Small intestine (tissue), 7 donors: ENCODE data around the gene URAD. TPM values are rescaled to one million over a fixed set of nuclear protein-coding genes. Genes with fewer than 3 reads are reported as not detected.

Experiments used
- DNase-seq, 2 donors: peaks; one replicate each; pipeline versions ENCODE4 v3.0.0 to v3.0.0-alpha.2; 2013
- FAIRE-seq: peaks from 2 replicates; lab custom pipeline; 2012; peaks lifted over from hg19 to GRCh38; lab: Jason Lieb, UNC
- H3K27ac ChIP-seq, 3 donors: one replicate each; pipeline ENCODE4 v1.5.1; 2013; ENCODE audit warnings: low read length in 2 of 3, mild to moderate bottlenecking in 2 of 3, control low read depth in 1 of 3, inconsistent platforms in 1 of 3, low read depth in 1 of 3, moderate library complexity in 1 of 3
- H3K27me3 ChIP-seq, 3 donors: one replicate each; pipeline ENCODE4 v1.6.1; 2013; ENCODE audit warnings: low read length in 3 of 3, inconsistent platforms in 1 of 3; ENCODE audit not compliant: control insufficient read depth in 3 of 3, insufficient read depth in 3 of 3
- H3K36me3 ChIP-seq, 3 donors: one replicate each; pipeline ENCODE4 v1.6.1; 2013; ENCODE audit warnings: low read length in 3 of 3, inconsistent platforms in 1 of 3, low read depth in 1 of 3, mild to moderate bottlenecking in 1 of 3, moderate library complexity in 1 of 3; ENCODE audit not compliant: control insufficient read depth in 3 of 3, insufficient read depth in 2 of 3
- H3K4me1 ChIP-seq, 3 donors: one replicate each; pipeline ENCODE4 v1.6.1; 2013; ENCODE audit warnings: low read length in 2 of 3, inconsistent platforms in 1 of 3, low read depth in 1 of 3, mild to moderate bottlenecking in 1 of 3, moderate library complexity in 1 of 3; ENCODE audit not compliant: control insufficient read depth in 3 of 3, insufficient read depth in 2 of 3
- H3K4me3 ChIP-seq, 3 donors: one replicate each; pipeline ENCODE4 v1.5.1; 2013; ENCODE audit warnings: low read length in 3 of 3, control low read depth in 1 of 3, inconsistent platforms in 1 of 3, low read depth in 1 of 3, mild to moderate bottlenecking in 1 of 3, moderate library complexity in 1 of 3
- H3K9me3 ChIP-seq, 2 donors: one replicate each; pipeline ENCODE4 v1.6.1; 2013; ENCODE audit warnings: low read depth in 1 of 2, low read length in 1 of 2; ENCODE audit not compliant: control insufficient read depth in 2 of 2, insufficient read depth in 1 of 2
- WGBS, 3 donors: extraction: QIAGEN DNeasy Blood & Tissue Kit; methylation state at CpG; one replicate each; pipeline ENCODE4 v1.1.7; 2013; 5-methylcytosine and 5-hydroxymethylcytosine counted together
- polyA plus RNA-seq, 4 donors: library from polyadenylated mRNA; stranded (reverse) in 3 of 4; unstranded in 1 of 4; fragments of 200-250 nt in 3 of 4; fragments of 120-200 nt in 1 of 4; gene quantifications; one replicate each; pipeline versions ENCODE4 v1.2.1 to v1.2.3, GENCODE V29; 2013
- donor health status: healthy with polysubstance abuse.
- donor health status: control.
- donor health status: control.
- donor health status: Bipolar disorder and iron deficiency.
- donor health status: healthy.

The URAD gene
- polyA plus RNA-seq, 4 donors: 12.5 to 59.8 (median 34.1) TPM

- peak overlapping the region; percentile 75 to 98 (median 78) for H3K27ac ChIP-seq
- FAIRE-seq (no peak), DNase-seq (peak in 1 of 2 donors; percentile 65)
- peaks cover 2 to 36% (median 6%) of the 10 kb centered on the region in 3 donors for H3K4me1 ChIP-seq
- H3K36me3 ChIP-seq: peaks cover 0 to 19% (median 0%) of the 10 kb centered on the region in 3 donors
- H3K9me3 ChIP-seq: no peaks in the 10 kb centered on the region
- 10 to 24% (median 19%) methylated on average over 13 of the region's 13 CpGs for WGBS, 3 donors
- peaks cover 0 to 52% (median 41%) of the 10 kb centered on the region in 3 donors for H3K27me3 ChIP-seq
- H3K4me3 ChIP-seq: peak overlapping the region in 2 of 3 donors; percentile 18 to 38
These were observed 17.3 kb downstream of the URAD start for GRCh38 chr13:27971236-27971645.

- Histone ChIP-seq H3K4me1 (peaks cover 2 to 36% (median 6%) of the 10 kb centered on the region in 3 donors), H3K27ac (peak overlapping the region; percentile 75 to 98 (median 78)), H3K36me3 (peaks cover 0 to 26% (median 0%) of the 10 kb centered on the region in 3 donors), H3K4me3 (peak overlapping the region; percentile 18 to 38 (median 28)), H3K9me3 (no peaks in the 10 kb centered on the region), H3K27me3 (peaks cover 0 to 50% (median 44%) of the 10 kb centered on the region in 3 donors)
- 3 to 9% (median 4%) methylated on average over 52 to 53 of the region's 53 CpGs for WGBS, 3 donors
- DNase-seq (peak; percentile 49 to 66), FAIRE-seq (no peak)
These were observed 17.9 kb downstream of the URAD start for GRCh38 chr13:27970382-27971235.

- Histone ChIP-seq H3K9me3 (no peaks in the 10 kb centered on the region), H3K27ac (peak overlapping the region; percentile 78 to 98 (median 95)), H3K4me1 (peaks cover 2 to 36% (median 6%) of the 10 kb centered on the region in 3 donors), H3K4me3 (peak overlapping the region in 2 of 3 donors; percentile 21 to 38), H3K27me3 (peaks cover 0 to 50% (median 46%) of the 10 kb centered on the region in 3 donors), H3K36me3 (peaks cover 0 to 33% (median 0%) of the 10 kb centered on the region in 3 donors)
- no peak for DNase-seq
- 3 to 19% (median 8%) methylated on average over 7 of the region's 7 CpGs for WGBS, 3 donors
- no peak for FAIRE-seq
These were observed 18.6 kb downstream of the URAD start for GRCh38 chr13:27969866-27970229.

- WGBS, 3 donors: 1 to 5% (median 3%) methylated on average over 27 to 34 of the region's 34 CpGs
- peaks cover 0 to 53% (median 51%) of the 10 kb centered on the region in 3 donors for H3K27me3 ChIP-seq
- H3K27ac ChIP-seq: peak within 1 kb of the TSS; percentile 95 to 98 (median 97)
- H3K9me3 ChIP-seq: no peaks in the 10 kb centered on the region
- FAIRE-seq: no peak
- peaks cover 0 to 39% (median 0%) of the 10 kb centered on the region in 3 donors for H3K36me3 ChIP-seq
- peak within 1 kb of the TSS; percentile 78 to 97 (median 89) for H3K4me3 ChIP-seq
- H3K4me1 ChIP-seq: peaks cover 0 to 30% (median 4%) of the 10 kb centered on the region in 3 donors
- peak; percentile 97 to 99 for DNase-seq
These were observed 19.2 kb downstream of the URAD start, which contains the start of gene CDX2 for GRCh38 chr13:27969082-27969865. Gene CDX2 (minus strand): TSS chr13:27969315. CDS start chr13:27969006, 309 bp downstream.

- peak overlapping the region; percentile 90 to 98 (median 97) for H3K27ac ChIP-seq
- peaks cover 0 to 43% (median 0%) of the 10 kb centered on the region in 3 donors for H3K36me3 ChIP-seq
- WGBS, 3 donors: 0 to 4% (median 1%) methylated on average over 58 to 86 of the region's 86 CpGs
- no peak for DNase-seq
- H3K4me3 ChIP-seq: peak overlapping the region; percentile 78 to 97 (median 89)
- H3K9me3 ChIP-seq: no peaks in the 10 kb centered on the region
- H3K4me1 ChIP-seq: peaks cover 0 to 23% (median 2%) of the 10 kb centered on the region in 3 donors
- FAIRE-seq: no peak
- peaks cover 0 to 52% (median 49%) of the 10 kb centered on the region in 3 donors for H3K27me3 ChIP-seq
These were observed 20.0 kb downstream of the URAD start for GRCh38 chr13:27968316-27969081.

GRCh38 chr13:27967736-27968315 lies 20.7 kb downstream of the URAD start:
- Histone ChIP-seq H3K9me3 (no peaks in the 10 kb centered on the region), H3K4me3 (peak overlapping the region; percentile 78 to 97 (median 89)), H3K36me3 (peaks cover 0 to 50% (median 0%) of the 10 kb centered on the region in 3 donors), H3K4me1 (peaks cover 0 to 21% (median 2%) of the 10 kb centered on the region in 3 donors), H3K27ac (peak overlapping the region; percentile 90 to 98 (median 97)), H3K27me3 (peaks cover 0 to 52% (median 45%) of the 10 kb centered on the region in 3 donors)
- WGBS, 3 donors: 1 to 11% (median 3%) methylated on average over 33 of the region's 33 CpGs
- DNase-seq: peak; percentile 16 to 30
- FAIRE-seq: no peak

GRCh38 chr13:27967203-27967735 lies 21.2 kb downstream of the URAD start:
- peak overlapping the region; percentile 90 to 98 (median 97) for H3K27ac ChIP-seq
- H3K36me3 ChIP-seq: peaks cover 0 to 55% (median 4%) of the 10 kb centered on the region in 3 donors
- H3K4me1 ChIP-seq: peaks cover 0 to 20% (median under 1%) of the 10 kb centered on the region in 3 donors
- 1 to 6% (median 1%) methylated on average over 18 of the region's 18 CpGs for WGBS, 3 donors
- FAIRE-seq: no peak
- peaks cover 0 to 52% (median 49%) of the 10 kb centered on the region in 3 donors for H3K27me3 ChIP-seq
- peak overlapping the region; percentile 78 to 97 (median 89) for H3K4me3 ChIP-seq
- H3K9me3 ChIP-seq: no peaks in the 10 kb centered on the region
- DNase-seq: peak; percentile 28 to 51
